Measurements from ENCODE around the gene ZFR.
"Not testable (repeated sequence)": the region's sequence is repeated elsewhere in the genome, so short reads cannot be mapped to it uniquely, and the experiment has no call there.

ZFR gene

DNA sequence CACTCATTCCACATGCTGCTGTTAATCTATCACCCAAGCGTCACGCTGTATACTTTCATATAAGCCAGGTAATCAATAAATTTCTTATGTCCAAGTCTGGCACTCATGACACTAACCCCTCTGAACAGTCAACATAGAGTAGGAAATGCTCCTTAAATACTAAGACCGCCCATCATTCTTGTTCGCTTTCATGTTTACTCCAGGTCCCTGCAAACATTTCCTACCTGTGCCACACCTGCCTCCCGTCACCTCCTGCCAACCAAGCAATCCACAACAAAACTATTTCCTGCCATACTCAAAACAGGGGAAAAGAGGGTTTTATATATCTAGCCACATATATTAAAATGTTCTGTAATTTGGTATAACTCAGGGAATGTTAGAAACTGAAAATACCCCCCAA lies 39.0 kb downstream of the ZFR start:
- no peak for DNase-seq

DNA sequence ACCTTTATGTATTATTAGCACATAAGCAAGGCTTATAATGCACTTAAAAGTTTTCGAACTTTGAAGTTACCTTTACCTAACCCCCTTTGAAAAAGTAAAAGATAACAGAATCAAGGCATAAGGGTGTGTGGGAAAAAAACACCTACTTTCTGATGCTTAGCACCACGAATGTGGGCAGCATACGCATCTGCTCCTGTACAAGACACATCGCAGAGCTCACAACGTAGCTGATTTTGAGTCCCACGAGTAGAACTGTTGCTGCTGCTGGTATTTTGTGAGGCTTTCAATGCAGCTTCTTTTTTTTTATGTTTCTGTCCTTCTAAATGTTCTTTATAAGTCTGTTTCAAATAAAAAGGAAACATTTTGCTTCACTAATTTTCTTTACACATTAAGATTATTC lies 40.8 kb downstream of the ZFR start:
- no peak for DNase-seq

DNA sequence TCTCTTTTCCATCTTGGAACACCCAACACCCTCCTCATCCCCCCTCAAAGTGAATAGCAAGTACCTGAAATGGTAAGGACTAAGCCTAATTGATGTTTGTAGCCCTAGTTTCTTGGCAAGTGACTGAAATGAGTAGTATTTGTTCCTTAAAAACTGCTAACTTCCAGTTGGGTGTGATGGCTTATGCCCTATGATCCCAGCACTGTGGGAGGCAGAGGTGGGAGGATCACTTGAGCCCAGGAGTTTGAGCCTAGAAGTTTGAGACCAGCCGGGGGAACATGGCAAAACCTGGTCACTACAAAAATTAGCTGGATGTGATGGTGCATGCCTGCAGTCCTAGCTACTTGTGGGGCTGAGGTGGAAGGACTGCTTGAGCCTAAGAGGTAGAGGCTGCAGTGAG lies 44.1 kb downstream of the ZFR start:
- no peak for DNase-seq

DNA sequence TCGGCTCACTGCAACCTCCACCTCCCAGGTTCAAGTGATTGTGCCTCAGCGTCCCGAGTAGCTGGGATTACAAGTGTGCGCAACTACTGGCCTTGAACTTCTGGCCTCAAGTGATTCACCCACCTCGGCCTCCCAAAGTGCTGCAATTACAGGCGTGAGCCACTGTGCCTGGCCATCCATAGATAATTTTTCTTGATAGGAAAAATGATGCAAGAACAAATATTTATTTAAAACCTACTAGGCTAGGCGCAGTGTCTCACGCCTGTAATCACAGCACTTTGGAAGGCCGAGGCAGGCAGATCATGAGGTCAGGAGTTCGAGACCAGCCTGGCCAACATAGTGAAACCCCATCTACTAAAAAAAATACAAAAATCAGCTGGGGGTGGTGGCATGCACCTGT lies 45.8 kb downstream of the ZFR start:
- not testable (repeated sequence) for DNase-seq

- no peak for DNase-seq
Measured at GRCh38 chr5:32394981-32395380, 49.6 kb downstream of the ZFR start.

DNA sequence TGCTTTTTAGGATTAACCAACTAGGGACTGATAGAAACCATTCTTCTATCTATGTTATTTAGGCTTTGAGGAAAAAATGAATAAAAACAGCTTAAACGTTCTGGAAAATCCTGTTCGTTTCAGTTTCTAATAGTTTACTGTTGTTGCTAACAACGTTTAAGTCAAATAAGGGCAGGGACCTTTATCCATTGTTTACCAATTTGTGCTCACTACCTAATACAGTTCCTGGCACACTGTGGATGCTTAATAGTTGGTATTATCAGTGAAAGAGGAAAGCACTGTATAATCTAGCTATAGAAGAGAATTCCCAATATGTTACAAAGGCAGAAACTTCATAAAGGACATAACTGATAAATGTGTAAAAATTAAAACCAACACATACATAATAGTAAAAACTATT lies 52.5 kb downstream of the ZFR start:
- DNase-seq, result no peak

DNA sequence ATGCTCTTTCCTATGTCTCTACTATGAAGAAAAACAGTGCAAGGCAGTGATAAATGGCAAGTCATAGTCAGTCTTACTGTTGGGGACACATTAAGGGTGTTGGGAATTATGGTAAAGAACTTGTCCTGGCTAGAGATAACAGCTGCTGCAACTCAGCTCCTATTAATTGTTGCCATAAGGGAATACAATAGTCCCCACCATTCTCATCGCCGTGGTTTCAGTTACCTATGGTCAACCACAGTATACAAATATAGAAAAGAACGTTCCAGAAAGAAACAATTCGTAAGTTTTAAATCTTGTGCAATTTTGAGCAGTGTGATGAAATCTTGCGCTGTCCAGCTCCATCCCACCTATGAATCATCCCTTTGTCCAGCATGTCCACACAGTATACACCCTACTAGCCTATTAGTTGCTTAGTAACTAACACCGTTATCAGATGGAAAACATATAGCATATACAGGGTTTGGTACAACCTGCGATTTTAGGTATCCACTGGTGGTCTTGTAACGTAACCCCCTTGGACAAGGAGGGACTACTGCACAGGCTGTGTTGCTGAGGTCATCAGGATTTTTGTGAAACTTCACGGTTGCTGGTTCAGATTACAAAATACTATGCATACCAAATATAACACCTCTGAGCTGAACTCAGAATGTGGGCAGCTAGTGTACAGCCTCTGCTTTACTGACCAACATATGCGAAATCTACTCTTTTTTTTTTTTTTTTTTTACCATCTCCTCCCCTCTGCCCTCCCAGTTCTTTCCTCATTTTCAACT lies 53.5 kb downstream of the ZFR start:
- DNase-seq, result no peak

DNA sequence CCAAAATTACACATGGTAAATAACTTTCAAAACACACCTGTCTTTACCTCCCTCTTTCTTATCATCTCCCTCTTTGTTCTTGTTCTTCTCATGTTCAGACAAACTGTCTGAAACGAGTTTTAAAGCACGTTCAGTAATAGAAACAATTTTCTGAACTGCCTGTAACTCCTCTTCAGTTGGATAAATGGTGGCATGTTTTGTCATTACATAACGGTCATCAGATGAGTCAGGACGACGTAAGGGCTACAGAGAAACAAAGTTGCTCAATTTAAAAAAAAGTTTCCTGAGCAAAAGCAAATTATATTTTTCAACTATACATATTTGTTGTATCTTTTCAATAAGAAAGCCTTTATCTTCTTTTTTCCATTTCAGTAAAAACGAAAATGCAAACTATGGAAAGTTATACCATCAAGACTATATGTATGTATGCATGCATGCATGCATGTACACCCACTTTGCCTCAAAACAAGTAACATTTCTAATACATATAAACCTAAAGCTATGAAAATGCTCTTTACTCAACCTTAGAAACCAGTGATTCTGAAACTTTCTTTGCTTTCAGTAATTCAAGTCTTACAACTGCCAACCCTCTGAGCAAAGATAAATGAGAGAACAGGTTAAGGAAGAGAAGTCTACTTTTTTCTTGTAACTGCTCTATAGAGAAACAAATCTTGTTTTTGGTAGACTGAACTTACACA lies 56.0 kb downstream of the ZFR start:
- no peak for DNase-seq

- DNase-seq, result no peak
Measured at GRCh38 chr5:32387841-32388240, 56.7 kb downstream of the ZFR start.

- no peak for DNase-seq
Measured at GRCh38 chr5:32387211-32387610, 57.3 kb downstream of the ZFR start.

DNA sequence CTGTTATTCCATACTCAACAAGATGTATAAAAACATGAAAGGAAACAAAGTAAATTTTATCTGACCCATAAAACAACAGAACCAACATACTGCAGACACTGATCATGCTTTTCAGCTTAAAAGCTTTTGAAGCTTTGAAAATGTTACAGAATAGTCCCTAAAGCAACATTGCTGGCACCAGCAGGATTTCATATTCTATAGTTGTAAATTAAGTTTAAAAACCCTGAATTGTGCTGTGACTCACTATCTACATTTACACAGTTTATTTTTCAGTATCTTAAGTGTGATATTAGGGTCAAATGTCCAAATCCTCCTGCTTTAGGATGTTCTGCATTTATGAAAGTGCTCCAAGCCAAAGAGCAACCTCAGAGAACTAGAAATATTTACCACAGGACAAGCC lies 59.9 kb downstream of the ZFR start:
- DNase-seq, result no peak

- DNase-seq, result no peak
Measured at GRCh38 chr5:32383586-32383985, 61.0 kb downstream of the ZFR start.

GRCh38 chr5:32383065-32383464 lies 61.5 kb downstream of the ZFR start:
- no peak for DNase-seq

- no peak for DNase-seq
Measured at GRCh38 chr5:32379421-32379820, 65.1 kb downstream of the ZFR start.

GRCh38 chr5:32378966-32379365 lies 65.6 kb downstream of the ZFR start:
- DNase-seq, result no peak

DNA sequence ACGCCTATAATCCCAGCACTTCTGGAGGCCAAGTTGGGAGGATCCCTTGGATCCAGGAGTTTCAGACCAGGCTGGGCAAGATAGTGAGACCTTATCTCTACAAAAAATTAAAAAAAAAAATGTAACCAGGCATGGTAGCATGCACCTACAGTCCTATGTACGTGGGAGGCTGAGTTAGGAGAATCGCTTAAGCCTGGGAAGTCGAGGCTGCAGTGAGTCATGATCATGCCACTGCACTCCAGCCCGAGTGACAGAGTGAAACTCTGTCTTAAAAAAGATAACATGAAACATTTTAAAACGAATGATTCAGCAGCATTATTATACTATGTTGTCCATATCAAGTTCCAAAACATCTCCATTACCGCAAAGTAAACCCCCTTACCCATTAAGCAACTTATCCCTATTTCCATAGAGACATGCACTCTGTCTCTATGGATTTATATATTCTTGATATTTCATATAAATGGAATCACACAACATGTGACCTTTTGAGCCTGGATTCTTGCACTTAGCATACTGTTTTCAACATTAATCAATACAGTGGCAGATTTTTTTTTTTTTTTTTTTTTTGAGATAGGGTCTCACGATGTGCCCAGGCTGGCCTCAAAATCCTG lies 74.9 kb downstream of the ZFR start:
- DNase-seq, result no peak

- DNase-seq, result no peak
Measured at GRCh38 chr5:32369032-32369431, 75.5 kb downstream of the ZFR start.

DNA sequence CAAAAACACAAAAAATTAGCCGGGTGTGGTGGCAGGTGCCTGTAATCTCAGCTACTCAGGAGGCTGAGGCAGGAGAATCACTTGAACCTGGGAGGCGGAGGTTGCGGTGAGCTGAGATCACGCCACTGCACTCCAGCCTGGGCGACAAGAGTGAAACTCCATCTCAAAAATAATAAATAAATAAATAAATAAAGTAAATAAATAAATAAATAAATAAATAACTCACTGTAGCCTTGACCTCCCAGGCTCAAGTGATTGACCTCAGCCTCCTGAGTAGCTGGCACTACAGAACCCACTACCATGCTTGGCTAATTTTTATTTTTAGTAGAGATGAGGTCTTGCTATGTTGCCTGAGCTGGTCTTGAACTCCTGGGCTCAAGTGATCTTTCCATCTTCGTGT lies 77.3 kb downstream of the ZFR start:
- DNase-seq, result not testable (repeated sequence)

GRCh38 chr5:32365623-32366022 lies 78.9 kb downstream of the ZFR start:
- no peak for DNase-seq

DNA sequence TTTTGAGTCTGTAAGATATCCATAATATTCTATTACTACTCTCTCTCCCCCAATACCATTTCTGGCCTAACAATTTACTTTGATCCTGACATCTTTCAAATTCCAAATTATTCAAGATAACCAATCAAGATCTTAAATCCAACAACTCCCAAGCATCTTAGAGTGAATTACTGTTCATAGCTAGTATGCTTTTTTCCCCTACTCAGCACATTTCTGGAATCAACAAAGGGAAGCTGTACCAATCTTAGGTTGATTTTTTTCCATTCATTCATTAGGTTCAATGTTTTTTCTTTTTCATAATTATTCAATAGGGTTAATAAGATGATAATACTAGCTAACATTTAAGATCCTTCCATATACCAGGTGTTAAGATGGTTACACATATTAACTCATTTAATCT lies 81.5 kb downstream of the ZFR start:
- no peak for DNase-seq

GRCh38 chr5:32362527-32362926 lies 82.0 kb downstream of the ZFR start:
- DNase-seq, result no peak

DNA sequence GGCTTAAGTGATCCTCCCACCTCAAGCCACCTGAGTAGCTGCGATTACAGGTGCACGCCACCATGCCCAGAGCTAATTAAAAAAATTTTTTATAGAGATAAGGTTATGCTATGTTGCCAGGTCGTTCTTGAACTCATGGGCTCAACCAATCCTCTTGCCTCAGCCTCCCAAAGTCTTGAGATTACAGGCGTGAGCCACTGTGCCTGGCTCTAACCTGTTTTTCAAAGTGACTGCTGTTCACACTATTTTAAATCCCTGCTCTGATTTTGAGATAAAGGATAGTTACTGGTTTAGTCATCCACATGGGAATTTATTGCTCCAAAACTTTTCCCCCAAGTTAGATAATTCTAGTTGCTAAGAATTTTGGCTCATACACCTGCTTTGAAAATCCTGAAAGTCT lies 83.6 kb downstream of the ZFR start:
- DNase-seq, result no peak

DNA sequence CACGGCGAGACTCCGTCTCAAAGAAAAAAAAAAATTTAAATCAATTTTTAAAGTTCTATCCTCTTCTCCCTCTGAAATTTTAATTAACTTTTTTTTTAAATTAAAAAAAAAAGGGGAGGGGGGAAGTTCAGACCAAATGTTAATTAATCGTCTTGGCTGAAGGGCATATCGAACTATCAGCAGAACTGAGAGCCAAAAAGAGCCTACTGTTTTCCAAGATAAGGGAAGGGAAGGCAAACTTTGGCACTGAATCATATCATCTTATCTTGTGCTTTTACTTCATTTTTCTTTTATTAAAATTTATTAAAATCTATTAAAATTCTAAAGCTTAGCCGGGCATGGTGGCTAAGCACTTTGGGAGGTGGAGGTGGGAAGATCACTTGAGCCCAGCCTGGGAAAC lies 85.9 kb downstream of the ZFR start:
- DNase-seq, result no peak

GRCh38 chr5:32357658-32358057 lies 86.9 kb downstream of the ZFR start:
- DNase-seq, result no peak
